OCI-LY7 (cell line): ENCODE results near the gene TLL2. TPM values are rescaled to one million over a fixed set of nuclear protein-coding genes. Genes with fewer than 3 reads are reported as not detected.

ENCODE experiments used
- BruUV-seq: library from RNA; stranded (reverse); fragments of 400-500 nt; replicated peaks from 2 replicates; lab custom pipeline; 2021; lab: Mats Ljungman, UMichigan
- CTCF ChIA-PET: fragments of 300-600 bp; sonication (Branson Sonifier 250); formaldehyde crosslinking; loops from one replicate; lab custom pipeline; 2022; ENCODE audit warnings: antibody characterized with exemption; ENCODE audit not compliant: unreplicated experiment; lab: Charles Lee
- POLR2A ChIA-PET: fragments of 300-600 bp; sonication (Branson Sonifier 250); formaldehyde crosslinking; loops from one replicate; lab custom pipeline; 2022; ENCODE audit warnings: antibody characterized with exemption; lab: Charles Lee
- DNase-seq: peaks from one replicate; pipeline ENCODE4 v3.0.0-alpha.2; 2015; ENCODE audit warnings: low spot score
- H2AFZ ChIP-seq: fragments of 200-600 bp; sonication (generic), shearing (Covaris generic); 2 replicates; pipeline ENCODE4 v1.6.1; 2014; ENCODE audit warnings: mild to moderate bottlenecking, antibody characterized with exemption, low read length, moderate library complexity
- H3K27ac ChIP-seq: fragments of 200-600 bp; sonication (generic); 2 replicates; pipeline ENCODE4 v1.5.1; 2014; ENCODE audit warnings: mixed run types, low read depth, mild to moderate bottlenecking, moderate library complexity, low read length, inconsistent platforms; ENCODE audit not compliant: poor library complexity, severe bottlenecking
- H3K36me3 ChIP-seq: fragments of 200-600 bp; sonication (generic); 2 replicates; pipeline ENCODE4 v1.6.1; 2014; ENCODE audit warnings: mild to moderate bottlenecking, antibody characterized with exemption, low read length, moderate library complexity, mixed read lengths; ENCODE audit not compliant: insufficient read depth
- H3K4me1 ChIP-seq: fragments of 200-600 bp; sonication (generic); 2 replicates; pipeline ENCODE4 v1.5.1; 2014; ENCODE audit warnings: mild to moderate bottlenecking, low read length; ENCODE audit not compliant: insufficient read depth, poor library complexity, severe bottlenecking
- H3K4me2 ChIP-seq: fragments of 200-600 bp; sonication (generic); 2 replicates; pipeline ENCODE4 v1.6.1; 2014; ENCODE audit warnings: mild to moderate bottlenecking, low read length
- H3K4me3 ChIP-seq: fragments of 200-600 bp; sonication (generic); 2 replicates; pipeline ENCODE4 v1.5.1; 2014; ENCODE audit warnings: mild to moderate bottlenecking, low read depth, low read length; ENCODE audit not compliant: poor library complexity, severe bottlenecking
- H3K79me2 ChIP-seq: fragments of 200-600 bp; sonication (generic); 2 replicates; pipeline ENCODE4 v1.6.1; 2016; ENCODE audit warnings: low read depth, mild to moderate bottlenecking, low read length, moderate library complexity, mixed read lengths; ENCODE audit not compliant: insufficient read depth
- H3K9me2 ChIP-seq: fragments of 200-600 bp; sonication (generic); 2 replicates; pipeline ENCODE4 v1.6.1; 2016; ENCODE audit warnings: mild to moderate bottlenecking, low read length, mixed read lengths; ENCODE audit not compliant: insufficient read depth
- H3K9me3 ChIP-seq: fragments of 200-600 bp; sonication (generic); 2 replicates; pipeline ENCODE4 v1.6.1; 2014; ENCODE audit warnings: mild to moderate bottlenecking, mixed run types, low read length, mixed read lengths
- H4K20me1 ChIP-seq: fragments of 200-600 bp; sonication (generic); 2 replicates; pipeline ENCODE4 v1.6.1; 2014; ENCODE audit warnings: mild to moderate bottlenecking, antibody characterized with exemption, low read length, moderate library complexity, mixed read lengths; ENCODE audit not compliant: insufficient read depth
- CTCF ChIP-seq: fragments of 200-600 bp; sonication (generic); conservative IDR thresholded peaks from 2 replicates; pipeline ENCODE4 v1.5.1; 2014; ENCODE audit warnings: mild to moderate bottlenecking, antibody characterized with exemption, low read length, moderate library complexity, mixed read lengths
- EZH2phosphoT487 ChIP-seq: fragments of 200-600 bp; sonication (generic); IDR thresholded peaks from 2 replicates; pipeline ENCODE4 v1.6.1; 2018; ENCODE audit warnings: low read depth, borderline replicate concordance, mild to moderate bottlenecking, mixed run types, antibody characterized with exemption, low read length, moderate library complexity, mixed read lengths
- intact Hi-C: fragments of 100-400 bp; cut with micrococcal nuclease; formaldehyde crosslinking; loops from one replicate; pipeline ENCODE4 v1.10.0; 2022; ENCODE audit not compliant: unreplicated experiment
- total RNA-seq, 2 experiments: library from RNA; depleted of rRNA in 1 of 2; stranded (reverse); fragments of >200 nt in 1 of 2; shearing (Covaris generic) in 1 of 2; gene quantifications; 2 replicates each; pipeline ENCODE4 v1.2.3, GENCODE V29; 2014 to 2022

The TLL2 gene
- total RNA-seq, 2 experiments from 2014 or later: 0.97 to 1.1 TPM

- Histone ChIP-seq H3K4me1 (peaks cover 6% of the 10 kb centered on the region), H4K20me1 (no peaks in the 10 kb centered on the region), H3K4me3 (peak overlapping the region; percentile 63), H2AFZ (peak overlapping the region; percentile 87), H3K9me2 (no peaks in the 10 kb centered on the region), H3K36me3 (no peaks in the 10 kb centered on the region), H3K4me2 (peak overlapping the region; percentile 77), H3K9me3 (no peaks in the 10 kb centered on the region), H3K79me2 (no peaks in the 10 kb centered on the region), H3K27ac (no peak overlapping the region)
- TF ChIP-seq CTCF (peak; percentile 94), EZH2phosphoT487 (no peak)
- intact Hi-C loops: loop anchor here (2.0 kb wide), 1 partner anchor 138 kb away; the partner anchor contains the start of gene TLL2
- BruUV-seq: no TSS peak
- ChIA-PET CTCF (interaction anchor here (0.6 kb wide), 1 partner anchor 145 kb away, joined by 8 read pairs; no protein-coding TSS in a partner anchor), POLR2A (interaction anchor here (0.5 to 1.9 kb wide), 6 partner anchors 20 to 358 kb away, joined by 3 to 5 read pairs (median 4); no protein-coding TSS in a partner anchor)
- DNase-seq: peak; percentile 88
Measured at GRCh38 chr10:96374985-96375830, 138.5 kb downstream of the TLL2 start.

- H3K9me2 ChIP-seq: no peaks in the 10 kb centered on the region
- H3K4me2 ChIP-seq: peak overlapping the region; percentile 77
- H3K36me3 ChIP-seq: no peaks in the 10 kb centered on the region
- peaks cover 6% of the 10 kb centered on the region for H3K4me1 ChIP-seq
- TF ChIP-seq EZH2phosphoT487 (no peak), CTCF (no peak)
- intact Hi-C loops: loop anchor here (2.0 kb wide), 1 partner anchor 138 kb away; the partner anchor contains the start of gene TLL2
- DNase-seq: no peak
- H2AFZ ChIP-seq: peak overlapping the region; percentile 87; the same call in 1 of the 2 replicates
- POLR2A ChIA-PET: interaction anchor here (0.5 to 1.9 kb wide), 5 partner anchors 20 to 357 kb away, joined by 3 to 4 read pairs (median 3); no protein-coding TSS in a partner anchor
- no TSS peak for BruUV-seq
- no peaks in the 10 kb centered on the region for H3K9me3 ChIP-seq
- H3K27ac ChIP-seq: no peak overlapping the region
- no peaks in the 10 kb centered on the region for H3K79me2 ChIP-seq
- no peaks in the 10 kb centered on the region for H4K20me1 ChIP-seq
- H3K4me3 ChIP-seq: peak overlapping the region; percentile 63
- CTCF ChIA-PET: interaction anchor here (0.6 kb wide), 2 partner anchors 145 to 893 kb away, joined by 8 to 14 read pairs; no protein-coding TSS in a partner anchor
Measured at GRCh38 chr10:96374639-96374984, 139.1 kb downstream of the TLL2 start.
